HepG2 (cell line): ENCODE results near the gene IGFALS. TPM values are rescaled to one million over a fixed set of nuclear protein-coding genes. Genes with fewer than 3 reads are reported as not detected.

Experiments used
- CCDC6 ChIP-seq: sonication (generic); formaldehyde crosslinking; IDR thresholded peaks from 2 replicates; pipeline ENCODE4 v1.8.1; 2022; ENCODE audit warnings: mild to moderate bottlenecking, missing genetic modification reagents, moderate library complexity
- DNMT1 ChIP-seq: sonication (generic); formaldehyde crosslinking; IDR thresholded peaks from 2 replicates; pipeline ENCODE4 v1.5.1; 2020; ENCODE audit warnings: mild to moderate bottlenecking, missing genetic modification reagents
- MAF1 ChIP-seq: sonication (generic); formaldehyde crosslinking; IDR thresholded peaks from 2 replicates; pipeline ENCODE4 v1.5.0; 2020; ENCODE audit warnings: missing genetic modification reagents, borderline replicate concordance
- SCMH1 ChIP-seq: sonication (generic); formaldehyde crosslinking; IDR thresholded peaks from 2 replicates; pipeline ENCODE4 v1.9.0; 2021; ENCODE audit warnings: missing genetic modification reagents, mild to moderate bottlenecking, borderline replicate concordance
- ZFP41 ChIP-seq: sonication (generic); formaldehyde crosslinking; IDR thresholded peaks from 2 replicates; pipeline ENCODE4 v1.4.0; 2020; ENCODE audit warnings: mild to moderate bottlenecking, missing genetic modification reagents, borderline replicate concordance
- ZNF101 ChIP-seq: sonication (generic); formaldehyde crosslinking; IDR thresholded peaks from 2 replicates; pipeline ENCODE4 v1.4.0; 2020; ENCODE audit warnings: mild to moderate bottlenecking, low read depth, missing genetic modification reagents, borderline replicate concordance
- ZNF20 ChIP-seq: sonication (generic); formaldehyde crosslinking; IDR thresholded peaks from 2 replicates; pipeline ENCODE4 v1.4.0; 2020; ENCODE audit warnings: mild to moderate bottlenecking, moderate library complexity, missing genetic modification reagents
- ZNF317 ChIP-seq: sonication (generic); formaldehyde crosslinking; IDR thresholded peaks from 2 replicates; pipeline ENCODE4 v1.5.0; 2020; ENCODE audit warnings: mild to moderate bottlenecking, missing genetic modification reagents
- ZNF335 ChIP-seq: sonication (generic); formaldehyde crosslinking; IDR thresholded peaks from 2 replicates; pipeline ENCODE4 v1.4.0; 2020; ENCODE audit warnings: missing genetic modification reagents
- ZNF563 ChIP-seq: sonication (generic); formaldehyde crosslinking; IDR thresholded peaks from 2 replicates; pipeline ENCODE4 v1.8.0; 2022; ENCODE audit warnings: mild to moderate bottlenecking, moderate library complexity, missing genetic modification reagents
- ZNF605 ChIP-seq: sonication (generic); formaldehyde crosslinking; IDR thresholded peaks from 2 replicates; pipeline ENCODE4 v1.8.0; 2022; ENCODE audit warnings: mild to moderate bottlenecking, missing genetic modification reagents
- ZNF709 ChIP-seq: sonication (generic); formaldehyde crosslinking; IDR thresholded peaks from 2 replicates; pipeline ENCODE4 v1.5.0; 2020; ENCODE audit warnings: mild to moderate bottlenecking, missing genetic modification reagents
- polyA plus RNA-seq, 8 experiments: library from polyadenylated mRNA; depleted of rRNA in 3 of 8; stranded (reverse) in 7 of 8; unstranded in 1 of 8; fragments of >200 nt; fragmentation: Illumina TruSeq in 4 of 8; extraction: Trizol in 4 of 8; gene quantifications; 2 replicates each; pipeline versions ENCODE4 v1.2.1 to v1.2.3, GENCODE V29; 2011 to 2016; ENCODE audit warnings: low read depth in 4 of 8, missing spikeins in 1 of 8, mixed read lengths in 1 of 8; ENCODE audit not compliant: insufficient read depth in 1 of 8
- total RNA-seq, 5 experiments: library from RNA; depleted of rRNA; stranded (reverse); fragments of >200 nt; fragmentation: Illumina TruSeq; extraction: Trizol; gene quantifications; 2 replicates each; pipeline ENCODE4 v1.2.3, GENCODE V29; 2016; ENCODE audit warnings: low read depth in 1 of 5
- TF ChIP-seq, protein P1 (sequence below): sonication (generic); formaldehyde crosslinking; IDR thresholded peaks from 2 replicates; pipeline ENCODE4 v1.4.0; 2020; ENCODE audit warnings: missing genetic modification reagents
- TF ChIP-seq, protein P2 (sequence below), 2 experiments: fragments of 450-650 bp in 1 of 2; sonication (generic) in 1 of 2; formaldehyde crosslinking; IDR thresholded peaks; 2 replicates each; pipeline versions ENCODE4 v1.5.0 to v1.8.0; 2020 to 2022; ENCODE audit warnings: mild to moderate bottlenecking in 1 of 2, missing genetic modification reagents in 1 of 2
- TF ChIP-seq, protein P3 (sequence below): sonication (generic); formaldehyde crosslinking; IDR thresholded peaks from 2 replicates; pipeline ENCODE4 v1.4.0; 2020; ENCODE audit warnings: mild to moderate bottlenecking, missing genetic modification reagents
- TF ChIP-seq, protein P4 (sequence below): sonication (generic); formaldehyde crosslinking; IDR thresholded peaks from 2 replicates; pipeline ENCODE4 v1.4.0; 2020; ENCODE audit warnings: low read depth, mild to moderate bottlenecking, missing genetic modification reagents
- TF ChIP-seq, protein P5 (sequence below): sonication (generic); formaldehyde crosslinking; conservative IDR thresholded peaks from 2 replicates; pipeline ENCODE4 v1.8.0; 2022; ENCODE audit warnings: mild to moderate bottlenecking, moderate library complexity, missing genetic modification reagents
- TF ChIP-seq, protein P6 (sequence below): sonication (generic); formaldehyde crosslinking; conservative IDR thresholded peaks from 2 replicates; pipeline ENCODE4 v1.4.0; 2020; ENCODE audit warnings: missing genetic modification reagents
- TF ChIP-seq, protein P7 (sequence below): sonication (generic); formaldehyde crosslinking; IDR thresholded peaks from 2 replicates; pipeline ENCODE4 v1.4.0; 2020; ENCODE audit warnings: low read depth, mild to moderate bottlenecking, missing genetic modification reagents

Gene IGFALS
- total and polyA plus RNA-seq, 2 of the 13 experiments (the other 11 are each of a cell fraction or from before 2014, with no cell fraction given): 0.34 to 2.4 TPM

DNA sequence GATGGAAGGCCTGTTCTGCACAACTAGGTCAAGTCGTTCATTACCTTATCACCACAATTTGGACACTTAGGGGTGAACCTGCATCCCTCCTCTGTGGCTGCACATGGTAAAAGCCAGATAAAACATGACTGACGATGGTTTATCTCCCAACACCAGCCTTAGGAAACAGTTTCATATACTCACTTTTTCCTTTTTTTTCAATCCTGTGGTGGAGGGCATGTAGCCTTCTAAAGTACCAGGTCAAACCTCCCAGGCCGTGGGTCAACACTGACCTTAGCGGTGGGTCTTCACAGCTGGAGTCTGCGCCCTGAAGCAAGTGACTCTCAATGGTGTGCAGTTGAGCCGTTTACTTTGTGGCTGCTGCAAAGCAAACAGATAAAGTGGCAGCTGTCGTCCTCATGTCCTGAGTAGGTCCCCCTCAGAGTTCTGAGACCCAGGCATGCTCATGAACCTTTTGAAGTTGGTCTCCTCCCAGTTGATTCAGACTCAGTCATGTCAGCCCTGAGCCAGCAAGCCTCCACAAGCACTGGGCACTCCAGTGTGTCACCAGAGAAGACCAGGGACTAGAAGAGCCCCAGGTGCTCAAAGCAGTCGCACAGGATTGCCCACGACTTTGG is 39.4 kb upstream of the IGFALS start (continued):
- TF ChIP-seq, protein P1, sequence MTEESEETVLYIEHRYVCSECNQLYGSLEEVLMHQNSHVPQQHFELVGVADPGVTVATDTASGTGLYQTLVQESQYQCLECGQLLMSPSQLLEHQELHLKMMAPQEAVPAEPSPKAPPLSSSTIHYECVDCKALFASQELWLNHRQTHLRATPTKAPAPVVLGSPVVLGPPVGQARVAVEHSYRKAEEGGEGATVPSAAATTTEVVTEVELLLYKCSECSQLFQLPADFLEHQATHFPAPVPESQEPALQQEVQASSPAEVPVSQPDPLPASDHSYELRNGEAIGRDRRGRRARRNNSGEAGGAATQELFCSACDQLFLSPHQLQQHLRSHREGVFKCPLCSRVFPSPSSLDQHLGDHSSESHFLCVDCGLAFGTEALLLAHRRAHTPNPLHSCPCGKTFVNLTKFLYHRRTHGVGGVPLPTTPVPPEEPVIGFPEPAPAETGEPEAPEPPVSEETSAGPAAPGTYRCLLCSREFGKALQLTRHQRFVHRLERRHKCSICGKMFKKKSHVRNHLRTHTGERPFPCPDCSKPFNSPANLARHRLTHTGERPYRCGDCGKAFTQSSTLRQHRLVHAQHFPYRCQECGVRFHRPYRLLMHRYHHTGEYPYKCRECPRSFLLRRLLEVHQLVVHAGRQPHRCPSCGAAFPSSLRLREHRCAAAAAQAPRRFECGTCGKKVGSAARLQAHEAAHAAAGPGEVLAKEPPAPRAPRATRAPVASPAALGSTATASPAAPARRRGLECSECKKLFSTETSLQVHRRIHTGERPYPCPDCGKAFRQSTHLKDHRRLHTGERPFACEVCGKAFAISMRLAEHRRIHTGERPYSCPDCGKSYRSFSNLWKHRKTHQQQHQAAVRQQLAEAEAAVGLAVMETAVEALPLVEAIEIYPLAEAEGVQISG: peak; percentile 55
- TF ChIP-seq ZNF605 (CRISPR knock-in tag) (0 out of 2 replicates have a peak, but pooled peaks have one; percentile 74), MAF1 (CRISPR knock-in tag) (0 out of 2 replicates have a peak, but pooled peaks have one; percentile 38), ZNF317 (no peak), ZNF563 (CRISPR knock-in tag) (no peak), ZNF709 (CRISPR knock-in tag) (no peak), DNMT1 (CRISPR knock-in tag) (no peak), ZNF101 (CRISPR knock-in tag) (no peak), SCMH1 (CRISPR knock-in tag) (no peak), CCDC6 (CRISPR knock-in tag) (0 out of 2 replicates have a peak, but pooled peaks have one; percentile 58), ZNF335 (no peak), ZFP41 (no peak), ZNF20 (no peak)
- TF ChIP-seq, protein P2, sequence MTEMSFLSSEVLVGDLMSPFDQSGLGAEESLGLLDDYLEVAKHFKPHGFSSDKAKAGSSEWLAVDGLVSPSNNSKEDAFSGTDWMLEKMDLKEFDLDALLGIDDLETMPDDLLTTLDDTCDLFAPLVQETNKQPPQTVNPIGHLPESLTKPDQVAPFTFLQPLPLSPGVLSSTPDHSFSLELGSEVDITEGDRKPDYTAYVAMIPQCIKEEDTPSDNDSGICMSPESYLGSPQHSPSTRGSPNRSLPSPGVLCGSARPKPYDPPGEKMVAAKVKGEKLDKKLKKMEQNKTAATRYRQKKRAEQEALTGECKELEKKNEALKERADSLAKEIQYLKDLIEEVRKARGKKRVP (CRISPR knock-in tag; IDR thresholded peaks at IDR 0.05): no peak
- TF ChIP-seq, protein P3, sequence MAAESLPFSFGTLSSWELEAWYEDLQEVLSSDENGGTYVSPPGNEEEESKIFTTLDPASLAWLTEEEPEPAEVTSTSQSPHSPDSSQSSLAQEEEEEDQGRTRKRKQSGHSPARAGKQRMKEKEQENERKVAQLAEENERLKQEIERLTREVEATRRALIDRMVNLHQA: no peak
- TF ChIP-seq, protein P4, sequence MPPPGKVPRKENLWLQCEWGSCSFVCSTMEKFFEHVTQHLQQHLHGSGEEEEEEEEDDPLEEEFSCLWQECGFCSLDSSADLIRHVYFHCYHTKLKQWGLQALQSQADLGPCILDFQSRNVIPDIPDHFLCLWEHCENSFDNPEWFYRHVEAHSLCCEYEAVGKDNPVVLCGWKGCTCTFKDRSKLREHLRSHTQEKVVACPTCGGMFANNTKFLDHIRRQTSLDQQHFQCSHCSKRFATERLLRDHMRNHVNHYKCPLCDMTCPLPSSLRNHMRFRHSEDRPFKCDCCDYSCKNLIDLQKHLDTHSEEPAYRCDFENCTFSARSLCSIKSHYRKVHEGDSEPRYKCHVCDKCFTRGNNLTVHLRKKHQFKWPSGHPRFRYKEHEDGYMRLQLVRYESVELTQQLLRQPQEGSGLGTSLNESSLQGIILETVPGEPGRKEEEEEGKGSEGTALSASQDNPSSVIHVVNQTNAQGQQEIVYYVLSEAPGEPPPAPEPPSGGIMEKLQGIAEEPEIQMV (CRISPR knock-in tag): no peak; the same call in 1 of the 2 replicates
- TF ChIP-seq, protein P5, sequence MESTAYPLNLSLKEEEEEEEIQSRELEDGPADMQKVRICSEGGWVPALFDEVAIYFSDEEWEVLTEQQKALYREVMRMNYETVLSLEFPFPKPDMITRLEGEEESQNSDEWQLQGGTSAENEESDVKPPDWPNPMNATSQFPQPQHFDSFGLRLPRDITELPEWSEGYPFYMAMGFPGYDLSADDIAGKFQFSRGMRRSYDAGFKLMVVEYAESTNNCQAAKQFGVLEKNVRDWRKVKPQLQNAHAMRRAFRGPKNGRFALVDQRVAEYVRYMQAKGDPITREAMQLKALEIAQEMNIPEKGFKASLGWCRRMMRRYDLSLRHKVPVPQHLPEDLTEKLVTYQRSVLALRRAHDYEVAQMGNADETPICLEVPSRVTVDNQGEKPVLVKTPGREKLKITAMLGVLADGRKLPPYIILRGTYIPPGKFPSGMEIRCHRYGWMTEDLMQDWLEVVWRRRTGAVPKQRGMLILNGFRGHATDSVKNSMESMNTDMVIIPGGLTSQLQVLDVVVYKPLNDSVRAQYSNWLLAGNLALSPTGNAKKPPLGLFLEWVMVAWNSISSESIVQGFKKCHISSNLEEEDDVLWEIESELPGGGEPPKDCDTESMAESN (CRISPR knock-in tag): 0 out of 2 replicates have a peak, but pooled peaks have one; percentile 24
- TF ChIP-seq, protein P6, sequence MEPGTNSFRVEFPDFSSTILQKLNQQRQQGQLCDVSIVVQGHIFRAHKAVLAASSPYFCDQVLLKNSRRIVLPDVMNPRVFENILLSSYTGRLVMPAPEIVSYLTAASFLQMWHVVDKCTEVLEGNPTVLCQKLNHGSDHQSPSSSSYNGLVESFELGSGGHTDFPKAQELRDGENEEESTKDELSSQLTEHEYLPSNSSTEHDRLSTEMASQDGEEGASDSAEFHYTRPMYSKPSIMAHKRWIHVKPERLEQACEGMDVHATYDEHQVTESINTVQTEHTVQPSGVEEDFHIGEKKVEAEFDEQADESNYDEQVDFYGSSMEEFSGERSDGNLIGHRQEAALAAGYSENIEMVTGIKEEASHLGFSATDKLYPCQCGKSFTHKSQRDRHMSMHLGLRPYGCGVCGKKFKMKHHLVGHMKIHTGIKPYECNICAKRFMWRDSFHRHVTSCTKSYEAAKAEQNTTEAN: peak; percentile 70; the same call in 1 of the 2 replicates
- TF ChIP-seq, protein P7, sequence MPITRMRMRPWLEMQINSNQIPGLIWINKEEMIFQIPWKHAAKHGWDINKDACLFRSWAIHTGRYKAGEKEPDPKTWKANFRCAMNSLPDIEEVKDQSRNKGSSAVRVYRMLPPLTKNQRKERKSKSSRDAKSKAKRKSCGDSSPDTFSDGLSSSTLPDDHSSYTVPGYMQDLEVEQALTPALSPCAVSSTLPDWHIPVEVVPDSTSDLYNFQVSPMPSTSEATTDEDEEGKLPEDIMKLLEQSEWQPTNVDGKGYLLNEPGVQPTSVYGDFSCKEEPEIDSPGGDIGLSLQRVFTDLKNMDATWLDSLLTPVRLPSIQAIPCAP (CRISPR knock-in tag): no peak
